HepG2 (cell line): Measurements from ENCODE around the gene ZNF513. TPM values are rescaled to one million over a fixed set of nuclear protein-coding genes. Genes with fewer than 3 reads are reported as not detected.

Experiments
- ARHGAP35 ChIP-seq: sonication (generic); formaldehyde crosslinking; IDR thresholded peaks from 2 replicates; pipeline ENCODE4 v1.9.0; 2022; ENCODE audit warnings: mild to moderate bottlenecking, inconsistent platforms, moderate library complexity, missing genetic modification reagents, borderline replicate concordance
- CENPX ChIP-seq: sonication (generic); formaldehyde crosslinking; IDR thresholded peaks from 2 replicates; pipeline ENCODE4 v1.9.0; 2021; ENCODE audit warnings: mild to moderate bottlenecking, missing genetic modification reagents, moderate library complexity
- CREM ChIP-seq, 2 experiments: sonication (generic) in 1 of 2; formaldehyde crosslinking in 1 of 2; IDR thresholded peaks; 2 replicates each; pipeline versions ENCODE4 v1.4.0 to v1.6.1; 2016 to 2020; ENCODE audit warnings: antibody characterized with exemption in 1 of 2, mild to moderate bottlenecking in 1 of 2, missing genetic modification reagents in 1 of 2
- SP5 ChIP-seq: IDR thresholded peaks from 2 replicates; pipeline ENCODE4 v1.6.1; 2016; ENCODE audit warnings: low read depth, borderline replicate concordance
- ZMAT3 ChIP-seq: sonication (generic); formaldehyde crosslinking; conservative IDR thresholded peaks from 2 replicates; pipeline ENCODE4 v1.7.0; 2021; ENCODE audit warnings: missing genetic modification reagents
- ZNF124 ChIP-seq: sonication (generic); formaldehyde crosslinking; IDR thresholded peaks from 2 replicates; pipeline ENCODE4 v1.4.0; 2020; ENCODE audit warnings: missing genetic modification reagents
- ZNF207 ChIP-seq: fragments of 450-650 bp; IDR thresholded peaks from 2 replicates; pipeline ENCODE4 v1.6.1; 2016; ENCODE audit warnings: antibody characterized with exemption, borderline replicate concordance
- ZNF335 ChIP-seq: sonication (generic); formaldehyde crosslinking; IDR thresholded peaks from 2 replicates; pipeline ENCODE4 v1.4.0; 2020; ENCODE audit warnings: missing genetic modification reagents
- ZNF337 ChIP-seq: sonication (generic); formaldehyde crosslinking; IDR thresholded peaks from 2 replicates; pipeline ENCODE4 v1.5.1; 2020; ENCODE audit warnings: missing genetic modification reagents, low read depth, mild to moderate bottlenecking, borderline replicate concordance
- ZNF451 ChIP-seq: sonication (generic); formaldehyde crosslinking; IDR thresholded peaks from 2 replicates; pipeline ENCODE4 v1.5.0; 2020; ENCODE audit warnings: mild to moderate bottlenecking, missing genetic modification reagents
- ZNF552 ChIP-seq: sonication (generic); formaldehyde crosslinking; IDR thresholded peaks from 2 replicates; pipeline ENCODE4 v1.9.0; 2022; ENCODE audit warnings: missing genetic modification reagents, mild to moderate bottlenecking, borderline replicate concordance
- ZNF605 ChIP-seq: sonication (generic); formaldehyde crosslinking; IDR thresholded peaks from 2 replicates; pipeline ENCODE4 v1.8.0; 2022; ENCODE audit warnings: mild to moderate bottlenecking, missing genetic modification reagents
- ZNF773 ChIP-seq: sonication (generic); formaldehyde crosslinking; IDR thresholded peaks from 2 replicates; pipeline ENCODE4 v1.4.0; 2020; ENCODE audit warnings: missing genetic modification reagents, borderline replicate concordance
- polyA plus RNA-seq, 8 experiments: library from polyadenylated mRNA; depleted of rRNA in 3 of 8; stranded (reverse) in 7 of 8; unstranded in 1 of 8; fragments of >200 nt; fragmentation: Illumina TruSeq in 4 of 8; extraction: Trizol in 4 of 8; gene quantifications; 2 replicates each; pipeline versions ENCODE4 v1.2.1 to v1.2.3, GENCODE V29; 2011 to 2016; ENCODE audit warnings: low read depth in 4 of 8, missing spikeins in 1 of 8, mixed read lengths in 1 of 8; ENCODE audit not compliant: insufficient read depth in 1 of 8
- total RNA-seq, 5 experiments: library from RNA; depleted of rRNA; stranded (reverse); fragments of >200 nt; fragmentation: Illumina TruSeq; extraction: Trizol; gene quantifications; 2 replicates each; pipeline ENCODE4 v1.2.3, GENCODE V29; 2016; ENCODE audit warnings: low read depth in 1 of 5
- TF ChIP-seq, protein P1 (sequence below): sonication (generic); formaldehyde crosslinking; IDR thresholded peaks from 2 replicates; pipeline ENCODE4 v1.5.0; 2020; ENCODE audit warnings: mild to moderate bottlenecking, missing genetic modification reagents, borderline replicate concordance
- TF ChIP-seq, protein P2 (sequence below): sonication (generic); formaldehyde crosslinking; IDR thresholded peaks from 2 replicates; pipeline ENCODE4 v1.9.0; 2021; ENCODE audit warnings: mild to moderate bottlenecking, missing genetic modification reagents

The ZNF513 gene
- total and polyA plus RNA-seq, 2 of the 13 experiments (the other 11 are each of a cell fraction or from before 2014, with no cell fraction given), result 4.9 to 6.3 TPM

DNA sequence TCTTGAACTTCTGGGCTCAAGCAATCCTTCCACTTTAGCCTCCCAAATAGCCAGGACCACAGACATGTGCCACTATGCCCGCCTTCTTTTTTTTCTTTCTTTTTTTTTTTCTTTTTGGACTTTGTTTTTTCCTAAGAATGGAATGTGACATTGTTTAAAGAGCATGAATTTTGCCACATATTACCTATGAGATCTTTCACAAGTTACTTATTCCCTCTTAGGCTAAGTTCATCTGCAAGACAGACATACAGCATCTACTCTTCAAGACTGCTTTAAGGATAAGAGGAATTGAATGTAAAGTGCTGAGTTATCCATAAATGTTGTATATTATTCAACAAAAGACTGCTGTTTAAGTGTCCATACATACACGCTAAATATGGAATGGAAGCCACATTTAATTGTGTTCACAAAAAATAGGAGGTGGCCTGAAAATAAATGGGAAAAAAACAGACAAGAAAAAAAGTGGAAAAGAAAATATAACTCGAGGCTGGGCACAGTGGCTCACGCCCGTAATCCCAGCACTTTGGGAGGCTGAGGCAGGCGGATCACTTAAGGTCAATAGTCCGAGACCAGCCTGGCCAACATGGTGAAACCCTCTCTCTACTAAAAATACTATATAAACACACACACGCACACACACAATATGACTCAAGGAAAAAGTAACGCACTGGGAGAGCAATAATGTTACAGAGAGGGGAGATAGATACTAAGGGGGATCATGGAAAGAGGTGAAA is 32.1 kb upstream of the ZNF513 start (continued):
- TF ChIP-seq ZNF552 (CRISPR knock-in tag), result no peak
- no peak; the same call in 1 of the 2 replicates for TF ChIP-seq ZMAT3 (CRISPR knock-in tag)
- no peak for TF ChIP-seq ZNF207
- no peak for TF ChIP-seq SP5 (CRISPR knock-in tag)
- no peak for TF ChIP-seq ZNF605 (CRISPR knock-in tag)
- no peak for TF ChIP-seq ZNF451 (CRISPR knock-in tag)
- TF ChIP-seq, protein P1, sequence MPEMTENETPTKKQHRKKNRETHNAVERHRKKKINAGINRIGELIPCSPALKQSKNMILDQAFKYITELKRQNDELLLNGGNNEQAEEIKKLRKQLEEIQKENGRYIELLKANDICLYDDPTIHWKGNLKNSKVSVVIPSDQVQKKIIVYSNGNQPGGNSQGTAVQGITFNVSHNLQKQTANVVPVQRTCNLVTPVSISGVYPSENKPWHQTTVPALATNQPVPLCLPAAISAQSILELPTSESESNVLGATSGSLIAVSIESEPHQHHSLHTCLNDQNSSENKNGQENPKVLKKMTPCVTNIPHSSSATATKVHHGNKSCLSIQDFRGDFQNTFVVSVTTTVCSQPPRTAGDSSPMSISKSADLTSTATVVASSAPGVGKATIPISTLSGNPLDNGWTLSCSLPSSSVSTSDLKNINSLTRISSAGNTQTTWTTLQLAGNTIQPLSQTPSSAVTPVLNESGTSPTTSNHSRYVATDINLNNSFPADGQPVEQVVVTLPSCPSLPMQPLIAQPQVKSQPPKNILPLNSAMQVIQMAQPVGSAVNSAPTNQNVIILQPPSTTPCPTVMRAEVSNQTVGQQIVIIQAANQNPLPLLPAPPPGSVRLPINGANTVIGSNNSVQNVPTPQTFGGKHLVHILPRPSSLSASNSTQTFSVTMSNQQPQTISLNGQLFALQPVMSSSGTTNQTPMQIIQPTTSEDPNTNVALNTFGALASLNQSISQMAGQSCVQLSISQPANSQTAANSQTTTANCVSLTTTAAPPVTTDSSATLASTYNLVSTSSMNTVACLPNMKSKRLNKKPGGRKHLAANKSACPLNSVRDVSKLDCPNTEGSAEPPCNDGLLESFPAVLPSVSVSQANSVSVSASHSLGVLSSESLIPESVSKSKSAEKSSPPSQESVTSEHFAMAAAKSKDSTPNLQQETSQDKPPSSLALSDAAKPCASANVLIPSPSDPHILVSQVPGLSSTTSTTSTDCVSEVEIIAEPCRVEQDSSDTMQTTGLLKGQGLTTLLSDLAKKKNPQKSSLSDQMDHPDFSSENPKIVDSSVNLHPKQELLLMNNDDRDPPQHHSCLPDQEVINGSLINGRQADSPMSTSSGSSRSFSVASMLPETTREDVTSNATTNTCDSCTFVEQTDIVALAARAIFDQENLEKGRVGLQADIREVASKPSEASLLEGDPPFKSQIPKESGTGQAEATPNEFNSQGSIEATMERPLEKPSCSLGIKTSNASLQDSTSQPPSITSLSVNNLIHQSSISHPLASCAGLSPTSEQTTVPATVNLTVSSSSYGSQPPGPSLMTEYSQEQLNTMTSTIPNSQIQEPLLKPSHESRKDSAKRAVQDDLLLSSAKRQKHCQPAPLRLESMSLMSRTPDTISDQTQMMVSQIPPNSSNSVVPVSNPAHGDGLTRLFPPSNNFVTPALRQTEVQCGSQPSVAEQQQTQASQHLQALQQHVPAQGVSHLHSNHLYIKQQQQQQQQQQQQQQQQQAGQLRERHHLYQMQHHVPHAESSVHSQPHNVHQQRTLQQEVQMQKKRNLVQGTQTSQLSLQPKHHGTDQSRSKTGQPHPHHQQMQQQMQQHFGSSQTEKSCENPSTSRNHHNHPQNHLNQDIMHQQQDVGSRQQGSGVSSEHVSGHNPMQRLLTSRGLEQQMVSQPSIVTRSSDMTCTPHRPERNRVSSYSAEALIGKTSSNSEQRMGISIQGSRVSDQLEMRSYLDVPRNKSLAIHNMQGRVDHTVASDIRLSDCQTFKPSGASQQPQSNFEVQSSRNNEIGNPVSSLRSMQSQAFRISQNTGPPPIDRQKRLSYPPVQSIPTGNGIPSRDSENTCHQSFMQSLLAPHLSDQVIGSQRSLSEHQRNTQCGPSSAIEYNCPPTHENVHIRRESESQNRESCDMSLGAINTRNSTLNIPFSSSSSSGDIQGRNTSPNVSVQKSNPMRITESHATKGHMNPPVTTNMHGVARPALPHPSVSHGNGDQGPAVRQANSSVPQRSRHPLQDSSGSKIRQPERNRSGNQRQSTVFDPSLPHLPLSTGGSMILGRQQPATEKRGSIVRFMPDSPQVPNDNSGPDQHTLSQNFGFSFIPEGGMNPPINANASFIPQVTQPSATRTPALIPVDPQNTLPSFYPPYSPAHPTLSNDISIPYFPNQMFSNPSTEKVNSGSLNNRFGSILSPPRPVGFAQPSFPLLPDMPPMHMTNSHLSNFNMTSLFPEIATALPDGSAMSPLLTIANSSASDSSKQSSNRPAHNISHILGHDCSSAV, result 0 out of 2 replicates have a peak, but pooled peaks have one; percentile 50
- no peak for TF ChIP-seq ZNF773
- no peak for TF ChIP-seq CENPX (CRISPR knock-in tag)
- TF ChIP-seq ARHGAP35 (CRISPR knock-in tag), result no peak
- no peak for TF ChIP-seq ZNF335
- TF ChIP-seq CREM (IDR thresholded peaks at IDR 0.05), result no peak
- TF ChIP-seq CREM (CRISPR knock-in tag; IDR thresholded peaks at IDR 0.05), result no peak
- no peak for TF ChIP-seq ZNF124 (CRISPR knock-in tag)
- TF ChIP-seq, protein P2, sequence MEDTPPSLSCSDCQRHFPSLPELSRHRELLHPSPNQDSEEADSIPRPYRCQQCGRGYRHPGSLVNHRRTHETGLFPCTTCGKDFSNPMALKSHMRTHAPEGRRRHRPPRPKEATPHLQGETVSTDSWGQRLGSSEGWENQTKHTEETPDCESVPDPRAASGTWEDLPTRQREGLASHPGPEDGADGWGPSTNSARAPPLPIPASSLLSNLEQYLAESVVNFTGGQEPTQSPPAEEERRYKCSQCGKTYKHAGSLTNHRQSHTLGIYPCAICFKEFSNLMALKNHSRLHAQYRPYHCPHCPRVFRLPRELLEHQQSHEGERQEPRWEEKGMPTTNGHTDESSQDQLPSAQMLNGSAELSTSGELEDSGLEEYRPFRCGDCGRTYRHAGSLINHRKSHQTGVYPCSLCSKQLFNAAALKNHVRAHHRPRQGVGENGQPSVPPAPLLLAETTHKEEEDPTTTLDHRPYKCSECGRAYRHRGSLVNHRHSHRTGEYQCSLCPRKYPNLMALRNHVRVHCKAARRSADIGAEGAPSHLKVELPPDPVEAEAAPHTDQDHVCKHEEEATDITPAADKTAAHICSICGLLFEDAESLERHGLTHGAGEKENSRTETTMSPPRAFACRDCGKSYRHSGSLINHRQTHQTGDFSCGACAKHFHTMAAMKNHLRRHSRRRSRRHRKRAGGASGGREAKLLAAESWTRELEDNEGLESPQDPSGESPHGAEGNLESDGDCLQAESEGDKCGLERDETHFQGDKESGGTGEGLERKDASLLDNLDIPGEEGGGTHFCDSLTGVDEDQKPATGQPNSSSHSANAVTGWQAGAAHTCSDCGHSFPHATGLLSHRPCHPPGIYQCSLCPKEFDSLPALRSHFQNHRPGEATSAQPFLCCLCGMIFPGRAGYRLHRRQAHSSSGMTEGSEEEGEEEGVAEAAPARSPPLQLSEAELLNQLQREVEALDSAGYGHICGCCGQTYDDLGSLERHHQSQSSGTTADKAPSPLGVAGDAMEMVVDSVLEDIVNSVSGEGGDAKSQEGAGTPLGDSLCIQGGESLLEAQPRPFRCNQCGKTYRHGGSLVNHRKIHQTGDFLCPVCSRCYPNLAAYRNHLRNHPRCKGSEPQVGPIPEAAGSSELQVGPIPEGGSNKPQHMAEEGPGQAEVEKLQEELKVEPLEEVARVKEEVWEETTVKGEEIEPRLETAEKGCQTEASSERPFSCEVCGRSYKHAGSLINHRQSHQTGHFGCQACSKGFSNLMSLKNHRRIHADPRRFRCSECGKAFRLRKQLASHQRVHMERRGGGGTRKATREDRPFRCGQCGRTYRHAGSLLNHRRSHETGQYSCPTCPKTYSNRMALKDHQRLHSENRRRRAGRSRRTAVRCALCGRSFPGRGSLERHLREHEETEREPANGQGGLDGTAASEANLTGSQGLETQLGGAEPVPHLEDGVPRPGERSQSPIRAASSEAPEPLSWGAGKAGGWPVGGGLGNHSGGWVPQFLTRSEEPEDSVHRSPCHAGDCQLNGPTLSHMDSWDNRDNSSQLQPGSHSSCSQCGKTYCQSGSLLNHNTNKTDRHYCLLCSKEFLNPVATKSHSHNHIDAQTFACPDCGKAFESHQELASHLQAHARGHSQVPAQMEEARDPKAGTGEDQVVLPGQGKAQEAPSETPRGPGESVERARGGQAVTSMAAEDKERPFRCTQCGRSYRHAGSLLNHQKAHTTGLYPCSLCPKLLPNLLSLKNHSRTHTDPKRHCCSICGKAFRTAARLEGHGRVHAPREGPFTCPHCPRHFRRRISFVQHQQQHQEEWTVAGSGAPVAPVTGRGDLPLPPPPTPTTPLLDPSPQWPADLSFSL (CRISPR knock-in tag), result no peak
- no peak for TF ChIP-seq ZNF337 (CRISPR knock-in tag)
